ENCODE data around the gene HLA-F. TPM values are rescaled to one million over a fixed set of nuclear protein-coding genes. Genes with fewer than 3 reads are reported as not detected.

HLA-F gene
- total RNA-seq, 1 experiment from 2014 or later, result 7.6 TPM

- Histone ChIP-seq H3K27me3 (ENCODE audit: insufficient read depth, low read depth) (no peaks in the 10 kb centered on the region), H3K4me1 (replicated peaks; ENCODE audit: insufficient read depth) (peaks cover 28% of the 10 kb centered on the region), H3K27ac (no peak overlapping the region), H3K4me3 (no peak overlapping the region), H4K20me1 (ENCODE audit: insufficient read depth) (no peaks in the 10 kb centered on the region), H3K79me2 (ENCODE audit: low read depth) (no peaks in the 10 kb centered on the region), H3F3A (ENCODE audit: insufficient read depth, low read depth) (peaks cover 24% of the 10 kb centered on the region; the same call in 1 of the 2 replicates), H3K9me3 (ENCODE audit: insufficient read depth, low read depth) (no peaks in the 10 kb centered on the region), H3K9me2 (ENCODE audit: insufficient read depth) (no peaks in the 10 kb centered on the region), H3K36me3 (ENCODE audit: low read depth) (no peaks in the 10 kb centered on the region), H3K4me2 (no peak overlapping the region), H2AFZ (no peak overlapping the region)
- intact Hi-C loops (cut with micrococcal nuclease; ENCODE audit: unreplicated experiment), result no loop called here
- CTCF ChIA-PET, result no interaction called here
- DNase-seq, result no peak
- no TSS peak for BruUV-seq (replicated peaks)
- POLR2A ChIA-PET (ENCODE audit: unreplicated experiment), result no interaction called here
- TF ChIP-seq CTCF (conservative IDR thresholded peaks at IDR 0.05), result no peak
- no peak for TF ChIP-seq EZH2 (IDR thresholded peaks at IDR 0.05; ENCODE audit: low read depth)
These were observed 42.8 kb upstream of the HLA-F start for GRCh38 chr6:29680416-29680815.

- Histone ChIP-seq H3K4me3 (no peak within 1 kb of the TSS), H3F3A (ENCODE audit: insufficient read depth, low read depth) (peaks cover 24% of the 10 kb centered on the region; the same call in 1 of the 2 replicates), H4K20me1 (ENCODE audit: insufficient read depth) (no peaks in the 10 kb centered on the region), H3K4me2 (no peak within 1 kb of the TSS), H3K79me2 (ENCODE audit: low read depth) (no peaks in the 10 kb centered on the region), H3K9me3 (ENCODE audit: insufficient read depth, low read depth) (no peaks in the 10 kb centered on the region), H3K27ac (no peak within 1 kb of the TSS), H2AFZ (no peak within 1 kb of the TSS), H3K4me1 (replicated peaks; ENCODE audit: insufficient read depth) (peaks cover 28% of the 10 kb centered on the region), H3K27me3 (ENCODE audit: insufficient read depth, low read depth) (no peaks in the 10 kb centered on the region), H3K36me3 (ENCODE audit: low read depth) (no peaks in the 10 kb centered on the region), H3K9me2 (ENCODE audit: insufficient read depth) (no peaks in the 10 kb centered on the region)
- BruUV-seq (replicated peaks), result no TSS peak
- TF ChIP-seq EZH2 (IDR thresholded peaks at IDR 0.05; ENCODE audit: low read depth), result no peak
- no peak for TF ChIP-seq CTCF (conservative IDR thresholded peaks at IDR 0.05)
- no peak for DNase-seq
- intact Hi-C loops (cut with micrococcal nuclease; ENCODE audit: unreplicated experiment), result no loop called here
- ChIA-PET POLR2A (ENCODE audit: unreplicated experiment) (no interaction called here), CTCF (no interaction called here)
These were observed 42.3 kb upstream of the HLA-F start, which contains the start of gene ZFP57 for GRCh38 chr6:29680904-29681303. Gene ZFP57, minus strand, starts transcription at chr6:29681152. Its CDS starts 4,149 bp downstream, at chr6:29677003.

- no peak for TF ChIP-seq CTCF (conservative IDR thresholded peaks at IDR 0.05)
- no peak for TF ChIP-seq EZH2 (IDR thresholded peaks at IDR 0.05; ENCODE audit: low read depth)
- no peaks in the 10 kb centered on the region for H3K36me3 ChIP-seq (ENCODE audit: low read depth)
- no TSS peak for BruUV-seq (replicated peaks)
- H3K27ac ChIP-seq, result no peak overlapping the region
- DNase-seq, result no peak
- ChIA-PET CTCF (no interaction called here), POLR2A (ENCODE audit: unreplicated experiment) (no interaction called here)
- no peaks in the 10 kb centered on the region for H3K9me2 ChIP-seq (ENCODE audit: insufficient read depth)
- H3K4me3 ChIP-seq, result no peak overlapping the region
- H3K79me2 ChIP-seq (ENCODE audit: low read depth), result no peaks in the 10 kb centered on the region
- no peak overlapping the region for H2AFZ ChIP-seq
- peaks cover 20% of the 10 kb centered on the region; the same call in 1 of the 2 replicates for H3F3A ChIP-seq (ENCODE audit: insufficient read depth, low read depth)
- no peaks in the 10 kb centered on the region for H3K27me3 ChIP-seq (ENCODE audit: insufficient read depth, low read depth)
- no peaks in the 10 kb centered on the region for H3K9me3 ChIP-seq (ENCODE audit: insufficient read depth, low read depth)
- no peak overlapping the region for H3K4me2 ChIP-seq
- H3K4me1 ChIP-seq (replicated peaks; ENCODE audit: insufficient read depth), result peaks cover 24% of the 10 kb centered on the region
- H4K20me1 ChIP-seq (ENCODE audit: insufficient read depth), result no peaks in the 10 kb centered on the region
- intact Hi-C loops (cut with micrococcal nuclease; ENCODE audit: unreplicated experiment), result no loop called here
These were observed 41.4 kb upstream of the HLA-F start for GRCh38 chr6:29681811-29682210.
